PC-3 (cell line): ENCODE measurements around the gene RAB26.

Experiments
- CTCF ChIP-seq: fragments of 300-600 bp; sonication (generic); conservative IDR thresholded peaks from 2 replicates; pipeline ENCODE4 v1.5.1; 2017; ENCODE audit warnings: antibody characterized with exemption, low read depth, mild to moderate bottlenecking, low read length
- EZH2 ChIP-seq: fragments of 300-600 bp; sonication (generic); IDR thresholded peaks from one replicate; pipeline ENCODE4 v1.6.1; 2017; ENCODE audit warnings: antibody characterized with exemption, mild to moderate bottlenecking, low read length; ENCODE audit not compliant: unreplicated experiment
- EZH2phosphoT487 ChIP-seq: fragments of 300-600 bp; sonication (generic); IDR thresholded peaks from 2 replicates; pipeline ENCODE4 v1.6.1; 2018; ENCODE audit warnings: mild to moderate bottlenecking, antibody characterized with exemption, low read length, borderline replicate concordance

GRCh38 chr16:2156849-2157224 is 8.4 kb downstream of the RAB26 start:
- TF ChIP-seq CTCF (no peak), EZH2 (no peak), EZH2phosphoT487 (no peak)
